ENCODE data around the gene SEC16A.
"Not testable (repeated sequence)": the region's sequence is repeated elsewhere in the genome, so short reads cannot be mapped to it uniquely, and the experiment has no call there.

Gene SEC16A

DNA sequence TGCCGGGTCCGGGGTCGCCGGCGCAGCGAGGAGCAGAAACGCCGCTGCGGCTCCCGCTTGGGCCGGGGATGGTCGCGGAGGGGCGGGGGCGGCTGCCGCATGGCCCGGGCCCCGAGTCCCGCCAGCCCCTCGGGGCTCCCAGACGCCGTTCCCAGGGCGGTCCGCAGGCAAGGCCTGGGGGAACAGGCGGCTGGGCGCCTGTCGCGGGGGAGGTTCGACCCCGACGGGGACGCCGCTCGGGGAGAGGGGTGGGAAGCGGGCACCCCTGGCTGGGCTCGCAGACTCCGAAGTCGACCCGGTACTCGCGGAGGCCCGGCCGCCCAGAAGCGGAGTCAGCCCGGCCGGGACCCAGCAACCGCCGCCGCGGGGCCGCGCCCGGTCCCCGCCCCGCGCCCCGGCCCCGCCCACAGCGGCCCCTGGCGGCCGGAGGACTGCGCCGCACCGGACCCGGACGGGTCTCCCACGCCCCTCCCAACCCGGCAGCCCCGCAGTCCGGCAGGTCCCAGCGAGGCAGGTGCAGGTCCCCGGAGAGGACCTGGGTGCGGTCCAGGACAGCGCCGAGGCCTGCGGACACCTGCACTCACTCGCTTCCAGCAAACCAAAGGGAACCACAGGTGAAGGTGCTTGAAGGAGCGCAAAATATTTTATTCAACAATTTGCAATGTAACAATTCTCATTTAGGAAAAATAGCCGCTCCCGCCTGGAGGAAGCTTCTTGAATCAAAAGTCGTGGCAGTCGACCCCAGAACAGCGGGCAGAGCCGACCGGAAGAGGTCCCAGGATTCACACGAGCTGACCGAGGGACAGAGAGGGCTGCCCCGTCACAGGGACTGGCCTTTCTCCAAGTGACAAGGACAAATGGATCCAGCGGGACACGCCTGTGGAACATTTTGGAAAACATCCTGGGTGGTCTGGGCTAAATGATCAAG, 43.1 kb downstream of the SEC16A start, which contains the start of gene INPP5E:
Gene INPP5E (minus strand): TSS at position 365 of the 928 bp plus-strand sequence. CDS start 426 bp downstream, outside the sequence.
- peak; percentile 72 for DNase-seq (ENCODE audit: low spot score)

DNA sequence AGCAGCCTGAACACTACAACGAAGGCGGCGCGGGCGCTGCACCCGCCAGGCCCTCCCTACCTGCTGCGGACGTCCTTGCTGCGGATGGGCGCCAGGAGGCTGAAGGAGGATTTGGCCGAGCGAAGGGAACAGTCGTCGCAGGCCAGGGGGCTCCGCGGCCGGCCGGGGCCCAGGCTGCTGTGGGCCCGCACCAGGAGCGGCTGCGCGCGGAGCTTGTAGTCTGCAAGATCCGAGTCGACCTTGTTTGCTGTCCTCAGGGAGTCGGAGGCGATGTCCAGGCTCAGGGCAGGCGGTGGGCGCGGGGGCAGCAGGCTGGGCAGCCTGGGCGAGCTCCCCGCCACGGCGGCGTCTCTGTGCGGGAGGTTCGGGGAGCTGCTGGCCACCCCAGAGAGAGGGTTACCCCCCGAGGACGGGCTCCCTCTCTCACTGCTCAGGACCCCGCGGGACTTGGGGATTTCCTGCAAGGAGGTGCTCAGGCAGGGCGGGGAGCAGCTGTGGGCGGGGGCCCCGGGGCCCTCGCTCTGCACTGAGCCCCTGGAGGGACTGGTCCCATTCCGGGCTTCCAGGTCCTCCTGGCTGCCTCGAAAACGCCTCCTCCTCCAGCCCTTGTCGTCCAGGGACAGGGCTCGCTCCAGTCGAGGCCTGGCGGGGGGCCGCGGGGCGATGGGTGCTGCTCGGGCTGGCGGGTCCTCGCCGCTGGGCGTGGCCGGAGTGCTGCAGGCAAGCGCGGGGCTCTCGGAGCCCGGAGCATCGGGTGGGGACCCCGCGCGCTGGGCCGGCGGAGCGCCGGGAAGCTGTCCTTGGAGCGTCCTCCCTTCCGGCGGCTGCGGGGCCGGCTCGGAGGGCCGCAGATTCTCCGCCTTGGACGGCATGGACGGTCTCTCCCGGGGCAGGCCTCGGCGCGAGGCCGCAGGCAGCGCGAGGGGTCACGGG, 44.0 kb downstream of the SEC16A start:
- DNase-seq (ENCODE audit: low spot score) = peak; percentile 48

DNA sequence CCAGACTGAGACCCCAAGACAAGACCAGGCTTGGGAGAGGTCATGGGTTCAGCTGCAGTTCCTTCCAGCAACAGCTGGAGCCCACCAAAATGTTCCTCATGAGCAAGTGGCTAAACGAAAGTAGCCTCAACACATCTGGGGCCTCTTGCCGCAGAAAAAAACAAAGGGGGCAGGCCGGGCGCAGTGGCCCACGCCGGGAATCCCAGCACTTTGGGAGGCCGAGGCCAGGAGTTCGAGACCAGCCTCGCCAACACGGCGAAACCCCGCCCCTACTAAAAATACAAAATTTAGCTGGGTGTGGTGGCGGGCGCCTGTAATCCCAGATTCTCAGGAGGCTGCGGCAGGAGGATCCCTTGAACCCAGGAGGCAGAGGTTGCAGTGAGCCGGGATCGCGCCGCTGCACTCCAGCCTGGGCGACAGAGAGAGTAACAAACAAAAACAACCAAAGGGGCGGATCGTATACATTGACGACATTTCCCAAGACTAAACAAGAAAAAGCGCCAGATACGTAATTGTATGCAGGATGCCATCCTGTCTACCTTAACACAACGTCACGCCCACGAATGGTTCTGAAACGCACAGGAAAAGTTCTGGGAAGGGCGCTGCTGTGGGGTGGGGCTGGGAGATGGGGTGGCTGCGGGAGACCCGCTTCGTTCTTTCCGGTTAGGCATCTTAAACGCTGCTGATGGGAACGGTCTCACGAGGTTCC, 44.8 kb downstream of the SEC16A start:
- DNase-seq (ENCODE audit: low spot score) = no peak

DNA sequence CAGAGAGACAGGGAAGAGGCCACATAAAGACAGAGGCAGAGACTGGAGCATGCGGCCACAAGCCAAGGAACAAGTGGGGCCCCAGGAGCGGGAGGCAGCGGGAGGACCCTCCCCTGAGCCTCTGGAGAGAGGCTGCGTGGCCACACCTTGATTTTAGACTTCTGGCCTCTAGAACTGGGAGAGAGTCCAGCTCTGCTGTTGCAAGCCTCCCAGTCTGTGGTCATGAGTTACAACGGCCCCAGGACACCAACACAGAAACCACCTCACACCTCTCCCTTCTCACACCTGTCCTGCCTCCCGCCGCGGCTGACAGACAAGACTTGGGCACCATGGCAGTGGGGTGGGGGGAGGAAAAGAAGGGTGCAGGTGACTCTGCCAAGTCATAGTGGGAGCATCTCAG, 45.4 kb downstream of the SEC16A start:
- peak; percentile 19 for DNase-seq (ENCODE audit: low spot score)

DNA sequence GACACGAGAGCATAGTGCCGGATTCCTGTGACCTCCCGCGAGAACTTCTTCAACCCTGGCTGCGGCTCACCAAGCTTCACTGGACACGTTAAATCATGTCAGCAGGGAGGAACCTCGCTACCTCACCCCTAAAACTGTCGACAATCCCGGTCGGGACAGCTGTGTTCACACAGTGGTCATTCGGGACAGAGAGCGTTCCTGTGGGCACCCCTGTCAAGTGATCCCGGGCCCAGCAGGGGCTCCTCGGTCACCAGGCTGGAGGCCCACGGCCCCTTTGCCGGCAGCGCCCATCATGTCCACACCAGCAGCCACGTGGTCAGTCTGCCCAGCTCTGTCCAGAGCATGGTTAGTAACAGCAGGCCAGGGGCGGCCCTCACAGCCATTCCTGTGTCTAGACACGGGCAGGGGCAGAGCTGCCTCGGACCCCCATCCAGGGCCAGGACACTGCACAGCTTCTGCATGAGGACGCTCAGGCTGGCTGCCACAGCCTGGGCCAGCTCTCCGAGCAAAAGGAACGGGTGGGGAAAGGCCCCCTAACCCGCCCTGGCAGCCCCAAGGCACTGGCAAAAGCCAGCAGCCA, 46.7 kb downstream of the SEC16A start:
- no peak for DNase-seq (ENCODE audit: low spot score)

DNA sequence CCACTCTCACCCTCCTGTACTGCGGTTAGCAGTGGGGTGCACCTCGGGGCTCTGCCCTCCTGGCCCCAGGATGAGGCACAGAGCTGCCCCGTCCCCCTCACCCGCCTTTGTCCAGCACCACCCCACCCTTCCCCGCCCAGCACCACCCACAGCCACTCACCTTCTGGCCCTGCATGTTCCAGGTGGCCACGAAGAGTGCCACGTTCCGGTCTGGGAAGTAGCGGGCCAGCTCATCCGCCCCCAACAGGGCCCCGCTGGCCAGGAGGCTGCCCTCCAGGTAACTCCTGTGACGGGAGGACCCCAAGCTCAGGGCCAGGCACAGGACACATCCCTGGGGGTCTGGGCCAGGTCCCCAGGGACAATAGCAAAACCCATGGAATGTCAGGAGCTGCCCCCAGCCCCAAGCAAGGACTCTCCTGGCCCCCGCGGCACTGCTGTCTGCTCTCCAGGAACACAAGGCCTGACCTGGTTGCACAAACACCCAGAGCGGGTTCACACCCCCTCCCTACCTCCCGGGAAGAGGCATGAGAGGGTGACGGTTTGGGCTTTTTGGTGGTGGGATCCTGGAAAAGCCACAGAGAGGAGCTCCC, 48.2 kb downstream of the SEC16A start:
- DNase-seq (ENCODE audit: low spot score) = no peak

DNA sequence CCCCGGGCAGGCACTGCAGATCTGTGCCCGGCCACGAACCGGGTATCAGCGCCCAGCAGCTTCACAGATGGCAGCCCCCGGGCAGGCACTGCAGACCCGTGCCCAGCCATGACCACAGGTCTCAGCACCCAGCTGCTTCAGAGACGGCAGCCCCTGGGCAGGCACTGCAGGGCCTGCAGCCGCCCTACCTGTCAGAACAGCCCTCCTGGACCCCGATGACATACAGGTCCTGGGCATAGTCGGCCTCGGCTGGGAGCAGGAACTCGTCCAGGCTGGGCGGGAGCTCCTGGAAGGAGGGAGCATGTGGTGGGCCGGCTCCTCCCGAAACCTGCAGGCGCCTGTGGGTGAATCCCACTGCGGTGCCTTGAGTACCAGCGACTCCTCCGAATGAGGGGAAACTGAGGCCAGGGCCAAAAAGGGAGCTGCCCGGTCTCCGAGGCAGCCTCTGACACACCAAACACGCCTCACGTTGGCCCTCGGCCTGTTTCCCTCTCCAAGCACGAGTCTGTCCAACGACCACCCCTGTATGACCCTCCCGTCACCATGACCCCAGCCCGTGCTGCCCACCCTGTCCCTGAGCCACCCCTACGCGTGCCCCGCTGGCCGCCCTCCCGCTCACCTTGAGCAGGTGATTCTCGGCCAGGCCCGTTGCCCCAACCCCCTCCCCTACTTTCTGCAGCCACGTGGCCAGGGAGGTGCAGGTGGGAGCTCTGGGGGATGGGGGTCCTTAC, 48.8 kb downstream of the SEC16A start:
- DNase-seq (ENCODE audit: low spot score) = no peak

DNA sequence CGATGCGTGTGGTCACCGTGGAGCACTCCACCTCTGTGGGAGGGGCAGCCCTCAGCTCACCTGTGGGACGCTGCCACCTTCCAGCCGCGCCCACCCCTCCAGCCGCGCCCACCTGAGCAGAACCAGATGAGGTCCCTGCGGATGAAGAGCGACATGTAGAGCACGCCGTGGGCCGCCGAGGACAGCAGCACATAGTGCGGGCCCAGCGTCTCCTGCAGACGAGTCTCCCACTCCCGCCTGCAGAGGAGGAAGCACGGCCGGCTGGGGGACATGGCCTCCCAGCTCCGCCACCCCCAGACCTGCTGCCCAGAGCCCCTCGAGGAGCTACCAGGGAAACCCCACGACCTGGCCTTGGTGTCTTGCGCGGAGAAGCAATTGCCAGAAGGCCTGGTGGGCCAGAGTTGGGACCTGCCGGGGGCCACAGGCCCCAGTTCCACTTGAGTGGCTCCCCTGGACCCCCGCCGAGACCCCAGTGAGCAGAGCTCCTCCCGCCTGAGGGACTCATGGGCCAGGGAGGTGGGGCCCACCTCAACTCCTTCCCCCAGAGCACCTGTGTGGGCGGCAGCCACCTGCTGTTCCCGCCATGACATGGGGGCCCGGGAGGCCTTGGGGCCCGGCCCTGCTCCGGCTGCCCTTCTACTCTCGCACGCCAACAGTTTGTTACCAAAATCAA, 49.7 kb downstream of the SEC16A start:
- DNase-seq (ENCODE audit: low spot score) = no peak

DNA sequence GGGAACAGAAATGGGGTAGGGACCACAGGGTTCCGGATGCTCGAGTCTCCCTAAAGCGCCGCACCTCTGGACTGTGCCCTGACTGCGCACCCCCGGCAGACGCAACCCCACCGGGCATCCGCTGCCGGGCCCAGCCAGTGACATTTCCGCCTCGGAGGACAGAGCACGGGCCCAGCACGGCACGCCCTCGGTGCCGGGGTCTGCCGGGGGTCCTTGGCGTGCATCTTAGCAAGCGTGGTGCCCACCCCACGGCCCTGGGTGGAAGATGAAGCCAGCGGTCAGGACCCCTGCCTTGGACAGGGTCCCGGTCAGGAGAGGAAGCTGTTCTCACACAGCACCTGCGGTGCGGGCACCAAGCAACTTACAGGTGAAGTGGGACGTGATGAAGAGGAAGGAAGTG, 50.2 kb downstream of the SEC16A start:
- DNase-seq (ENCODE audit: low spot score) = no peak

DNA sequence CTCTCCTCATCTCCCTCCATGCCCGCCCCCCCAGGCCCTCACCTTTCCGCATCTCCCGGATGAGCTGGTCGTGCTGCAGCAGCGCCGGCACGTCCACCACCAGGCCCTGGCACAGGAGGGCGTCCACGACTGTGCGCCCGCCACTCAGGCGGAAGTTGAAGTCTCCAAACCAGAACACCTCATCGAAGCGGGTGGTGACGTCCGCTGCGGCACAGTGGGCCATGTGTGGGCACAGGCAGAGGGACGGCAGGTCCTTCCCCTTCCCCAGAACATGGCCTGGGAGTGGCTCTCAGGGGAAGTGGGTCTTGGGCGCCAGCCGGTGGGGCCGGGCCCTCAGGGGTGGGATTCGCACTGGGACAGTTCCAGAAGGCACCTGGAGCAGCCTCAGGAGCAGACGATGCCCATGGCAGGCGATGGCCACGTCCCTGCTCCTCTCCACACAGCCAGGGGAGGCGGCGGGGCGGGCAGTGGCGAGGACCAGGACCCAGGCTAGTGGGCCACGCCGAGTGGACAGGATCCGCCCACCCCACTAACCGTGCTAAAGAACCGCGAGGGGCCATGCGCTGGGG, 51.0 kb downstream of the SEC16A start:
- no peak for DNase-seq (ENCODE audit: low spot score)

DNA sequence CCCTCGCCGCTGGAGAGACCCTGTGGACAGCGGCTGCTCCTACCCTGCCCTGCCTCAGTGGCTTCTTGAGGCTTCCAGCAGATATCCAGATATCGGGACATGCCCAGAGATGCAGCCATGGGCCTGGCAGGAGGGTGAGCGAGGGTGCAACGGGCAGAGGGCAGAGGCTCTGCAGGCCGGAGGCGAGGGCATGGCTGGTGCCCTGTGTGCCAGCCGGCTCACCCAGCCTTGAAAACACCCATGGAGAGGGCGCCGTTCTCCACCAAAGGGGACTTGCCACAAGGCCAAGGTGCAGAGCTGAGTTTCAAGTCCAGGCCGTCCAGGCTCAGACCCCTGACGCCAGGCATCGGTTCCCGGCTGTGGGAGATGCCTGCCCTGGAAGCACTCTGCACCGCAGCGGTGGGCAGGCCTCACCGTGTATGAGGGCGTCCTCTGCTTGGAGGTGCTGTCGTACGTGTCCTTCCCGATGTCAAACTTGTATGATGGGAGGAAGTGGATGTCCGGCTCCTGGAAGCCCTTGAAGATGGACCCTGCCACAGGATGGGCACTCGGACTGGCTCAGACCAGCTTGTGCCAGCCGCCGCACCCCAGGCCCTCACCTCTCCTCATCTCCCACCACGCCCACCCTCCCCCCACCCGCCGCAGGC, 52.1 kb downstream of the SEC16A start:
- DNase-seq (ENCODE audit: low spot score) = no peak

DNA sequence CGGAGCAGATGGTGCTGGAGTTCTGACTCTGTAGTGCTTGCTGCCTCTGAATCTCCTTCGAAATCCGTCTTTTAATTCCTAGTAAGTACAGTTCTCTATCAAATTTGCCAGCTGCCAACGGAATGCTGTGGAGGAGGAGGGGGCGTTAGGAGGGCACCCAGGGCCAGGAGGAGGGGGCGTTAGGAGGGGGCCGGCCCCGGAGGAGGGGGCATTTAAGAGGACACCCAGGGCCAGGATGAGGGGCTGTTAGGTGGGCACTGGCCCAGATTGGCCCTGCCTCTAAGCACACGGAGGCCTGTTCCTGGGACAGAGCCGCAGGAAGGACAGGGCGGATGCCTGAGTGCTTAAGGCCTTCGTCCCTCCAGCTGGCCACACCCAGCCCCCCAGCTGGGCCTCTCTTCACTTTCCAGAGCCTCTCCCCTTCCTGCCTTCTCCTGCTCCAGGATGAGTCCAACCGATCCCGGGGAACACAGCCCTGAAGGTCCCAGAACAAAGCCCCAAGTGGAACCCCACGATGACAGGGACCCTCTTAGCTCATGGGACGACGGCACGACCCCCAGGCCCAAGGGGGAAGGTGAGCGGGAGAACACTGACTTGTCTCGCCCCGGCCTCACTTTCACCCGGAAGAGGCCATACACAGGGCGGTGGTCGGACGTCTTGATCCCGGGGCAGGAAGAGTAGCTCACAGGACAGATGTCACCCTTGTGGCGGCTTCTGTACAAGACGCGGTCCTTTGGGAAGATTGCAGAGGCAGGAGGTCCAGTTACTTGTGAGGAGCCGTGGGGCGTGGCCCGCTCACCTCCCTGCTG, 53.0 kb downstream of the SEC16A start:
- no peak for DNase-seq (ENCODE audit: low spot score)

DNA sequence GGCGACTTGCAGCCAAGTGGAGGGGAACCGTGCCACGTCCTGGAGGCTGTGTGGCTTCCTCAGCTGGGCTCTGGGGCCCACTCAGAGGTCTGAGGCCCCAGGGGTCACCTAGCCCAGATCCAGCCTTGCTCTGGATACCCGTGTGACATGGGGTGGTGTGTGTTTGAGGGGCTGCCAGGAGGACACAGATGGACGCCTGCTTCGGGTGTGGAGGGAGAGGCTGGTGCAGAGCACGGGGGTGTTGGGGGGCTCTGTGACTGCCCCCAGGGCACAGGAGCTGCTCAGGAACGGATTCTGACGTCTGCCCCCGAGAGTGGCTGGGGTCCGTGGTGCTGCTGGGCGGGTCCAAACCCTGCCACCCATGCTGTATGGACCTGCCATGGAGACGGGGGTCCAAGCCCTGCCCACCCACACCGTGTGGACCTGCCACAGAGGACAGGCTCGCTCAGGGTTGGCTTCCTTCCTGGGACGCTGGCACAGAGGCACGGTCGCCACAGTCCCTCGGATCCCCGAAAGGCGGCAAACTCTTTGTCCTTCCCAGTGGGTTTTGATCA, 53.7 kb downstream of the SEC16A start:
- DNase-seq (ENCODE audit: low spot score) = no peak

DNA sequence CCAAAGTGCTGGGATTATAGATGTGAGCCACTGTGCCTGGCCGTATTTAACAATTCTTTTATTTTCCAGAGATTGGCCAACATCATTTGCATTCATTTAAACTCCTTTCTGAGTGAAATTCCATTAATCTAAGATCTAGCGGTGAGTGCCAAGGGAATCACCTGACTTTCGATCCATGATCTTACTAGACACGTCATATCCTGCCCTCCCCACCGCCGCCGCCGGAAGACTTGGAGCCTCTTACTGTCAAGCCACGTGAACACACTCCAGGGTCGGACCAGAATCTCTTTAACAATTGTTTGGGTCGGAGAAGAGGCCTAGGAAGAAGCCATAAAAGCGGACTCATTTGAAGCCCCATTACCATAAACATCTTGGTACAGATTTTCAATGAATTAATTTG, 56.1 kb downstream of the SEC16A start:
- no peak for DNase-seq (ENCODE audit: low spot score)

DNA sequence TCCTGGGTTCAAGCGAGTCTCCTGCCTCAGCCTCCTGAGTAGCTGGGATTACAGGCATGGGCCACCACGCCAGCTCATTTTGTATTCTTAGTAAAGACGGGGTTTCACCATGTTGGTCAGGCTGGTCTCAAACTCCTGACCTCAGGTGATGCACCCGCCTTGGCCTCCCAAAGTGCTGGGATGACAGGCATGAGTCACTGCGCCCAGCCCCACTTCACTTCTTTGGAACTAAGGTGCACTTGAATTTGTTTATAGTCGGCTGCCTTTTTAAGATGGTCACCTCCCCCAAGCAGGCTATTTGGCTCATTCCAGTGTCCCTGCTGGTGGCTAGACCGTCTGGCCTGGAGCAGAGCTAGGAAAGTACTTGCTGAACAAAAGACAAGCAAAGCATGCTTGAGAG, 57.5 kb downstream of the SEC16A start:
- DNase-seq (ENCODE audit: low spot score) = not testable (repeated sequence)

DNA sequence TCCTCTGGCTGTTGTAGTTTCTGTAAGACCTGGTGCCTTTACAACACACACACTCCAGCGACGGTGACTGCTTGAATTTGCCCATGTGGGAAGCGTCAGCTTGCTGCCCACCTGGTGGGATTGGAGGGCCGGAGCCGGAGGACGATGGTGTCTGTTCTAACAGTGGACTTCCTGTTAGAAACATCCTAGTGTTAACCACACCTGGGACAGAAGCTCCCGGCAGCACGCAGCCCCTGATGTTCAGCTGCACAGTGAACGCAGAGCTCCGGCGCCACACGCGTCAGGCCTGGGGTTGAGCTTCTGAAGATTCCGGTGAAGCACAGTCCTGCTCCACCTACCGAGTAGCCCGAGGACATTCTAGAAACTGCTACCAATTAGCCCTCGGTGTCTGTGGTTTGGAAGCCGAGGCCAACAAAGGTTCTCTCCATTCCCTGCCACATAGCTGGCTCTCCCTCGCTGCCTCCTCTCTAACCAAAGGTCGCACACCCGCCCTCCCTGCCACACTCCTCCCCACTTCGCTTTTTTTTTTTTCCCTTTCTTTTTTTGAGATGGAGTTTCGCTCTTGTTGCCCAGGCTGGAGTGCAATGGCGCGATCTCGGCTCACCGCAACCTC, 58.0 kb downstream of the SEC16A start:
- DNase-seq (ENCODE audit: low spot score) = no peak

DNA sequence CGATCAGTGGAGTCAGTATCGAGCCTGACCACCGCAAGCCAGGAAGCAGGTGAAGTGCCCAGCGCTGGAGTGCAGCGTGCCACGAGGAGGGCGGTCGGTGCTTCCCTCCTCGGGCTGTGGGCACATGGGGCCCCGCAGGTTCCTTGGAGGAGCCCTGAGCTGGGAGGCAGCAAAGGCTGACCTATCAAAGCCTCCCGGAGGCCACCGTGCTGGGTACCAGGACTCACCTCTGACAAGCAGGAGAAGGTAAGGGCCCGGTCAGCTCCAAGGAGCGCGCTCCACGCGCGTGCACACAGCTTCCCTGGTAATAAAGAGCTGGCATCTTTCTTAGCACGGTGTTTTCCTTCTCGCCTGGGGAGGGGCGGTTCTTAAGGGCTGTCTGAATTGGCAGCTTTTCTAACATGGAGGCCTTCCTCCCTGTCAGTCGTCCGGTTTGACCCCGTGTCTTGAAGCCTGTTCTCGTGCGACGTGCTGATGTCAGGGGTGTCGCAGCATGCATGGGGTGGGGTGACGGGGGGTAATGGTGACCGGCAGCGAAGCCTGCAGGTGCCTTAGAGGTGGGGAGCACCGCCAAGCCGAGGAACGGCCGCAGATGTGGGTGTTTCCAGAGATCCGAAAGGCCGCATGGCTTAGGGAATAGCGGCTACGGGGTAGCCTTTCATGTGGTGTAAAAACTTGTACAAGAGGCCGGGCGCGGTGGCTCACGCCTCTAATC, 59.3 kb downstream of the SEC16A start:
- DNase-seq (ENCODE audit: low spot score) = no peak
